ENCODE data around the gene CAMK1D.

CAMK1D gene

DNA sequence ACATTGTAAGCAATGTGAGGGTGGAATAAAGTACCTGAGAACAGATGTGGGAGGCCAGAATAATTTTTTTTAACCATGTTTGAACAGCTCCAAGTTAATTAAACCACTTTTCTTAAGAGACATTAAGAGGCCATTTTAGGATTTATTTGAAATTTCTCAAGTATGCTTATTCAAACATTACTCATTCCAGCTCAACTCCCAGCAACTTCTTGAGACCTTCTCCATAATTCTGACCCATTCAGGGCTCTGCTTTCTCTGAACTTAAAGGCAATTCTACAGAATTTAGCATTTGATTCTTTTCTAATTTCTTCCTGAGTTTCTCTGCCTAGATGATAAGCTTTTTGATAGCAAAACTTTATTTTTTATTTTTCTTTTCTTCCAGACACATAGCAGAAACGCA lies 314.5 kb downstream of the CAMK1D start:
- DNase-seq: no peak

DNA sequence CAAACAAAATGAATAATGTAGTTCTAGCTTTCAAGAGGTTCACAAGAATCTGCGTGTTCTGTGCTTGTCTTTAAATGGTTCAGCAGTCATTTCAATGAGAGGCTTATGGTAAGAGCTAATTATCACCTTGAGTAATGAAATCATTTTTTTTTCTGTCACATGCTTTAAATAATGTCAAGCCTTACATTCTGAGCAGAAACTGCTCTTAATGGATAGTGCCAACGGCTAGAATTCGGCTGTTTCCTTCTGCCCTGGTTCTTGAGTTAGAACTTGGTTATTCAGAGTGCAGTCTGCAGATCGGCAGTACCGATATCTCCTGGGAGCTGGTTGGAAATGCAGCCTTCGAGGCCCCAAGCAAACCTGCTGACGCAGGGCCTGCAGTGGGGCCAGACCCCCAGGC lies 316.2 kb downstream of the CAMK1D start:
- DNase-seq: no peak

DNA sequence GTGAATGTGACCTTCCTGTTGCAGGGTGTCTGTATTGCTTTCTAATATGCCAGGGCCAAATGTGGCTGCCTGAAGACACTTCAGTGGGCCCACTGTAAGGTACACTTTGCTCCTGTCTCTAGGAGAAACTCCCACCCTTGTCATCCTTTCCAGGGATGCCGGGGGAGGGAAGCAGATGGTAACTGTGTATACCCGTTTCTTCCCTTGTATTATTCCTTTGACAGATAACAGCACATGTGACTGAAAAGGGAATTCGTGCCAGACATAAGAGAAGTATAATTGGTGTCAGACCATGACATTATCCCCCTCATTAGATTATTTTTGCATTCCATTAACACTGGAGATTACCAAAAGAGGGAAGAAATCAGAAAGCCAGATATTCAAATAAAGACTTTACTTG lies 317.7 kb downstream of the CAMK1D start:
- no peak for DNase-seq

DNA sequence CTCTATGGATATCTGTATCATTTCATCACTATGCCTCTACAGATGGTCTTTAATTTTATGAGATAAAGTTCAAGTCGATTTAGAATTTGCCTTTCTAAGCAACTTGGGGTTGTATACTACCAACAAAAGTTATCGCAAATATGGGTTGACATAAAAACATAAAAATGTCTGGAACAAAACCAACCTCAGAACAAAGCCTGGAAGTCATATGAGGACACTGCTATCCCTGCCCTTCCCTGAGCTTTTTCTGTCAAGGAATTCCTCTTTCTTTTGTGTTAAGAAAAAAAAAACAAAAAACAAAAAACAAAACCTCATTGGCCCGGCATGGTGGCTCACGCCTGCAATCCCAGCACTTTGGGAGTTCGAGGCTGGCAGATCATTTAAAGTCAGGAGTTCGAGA lies 319.3 kb downstream of the CAMK1D start:
- DNase-seq: no peak

DNA sequence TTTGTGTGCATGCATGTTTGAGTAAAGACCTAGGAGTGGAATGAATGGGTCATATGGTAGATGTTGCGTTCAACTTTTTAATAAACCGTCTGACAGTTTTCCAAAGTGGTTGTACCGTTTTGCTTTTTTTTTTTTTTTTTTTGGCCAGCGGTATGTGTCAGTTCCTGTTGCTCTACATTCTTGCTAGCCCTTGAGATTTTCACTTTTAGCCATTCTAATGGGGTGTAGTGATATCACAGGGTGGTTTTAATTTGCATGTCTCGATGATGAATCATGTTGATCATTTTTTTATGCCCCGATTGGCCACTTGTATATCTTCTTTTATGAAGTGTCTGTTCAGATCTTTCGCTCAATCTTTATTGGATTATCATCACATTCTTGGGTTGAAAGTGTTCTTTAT lies 320.7 kb downstream of the CAMK1D start:
- DNase-seq: no peak

DNA sequence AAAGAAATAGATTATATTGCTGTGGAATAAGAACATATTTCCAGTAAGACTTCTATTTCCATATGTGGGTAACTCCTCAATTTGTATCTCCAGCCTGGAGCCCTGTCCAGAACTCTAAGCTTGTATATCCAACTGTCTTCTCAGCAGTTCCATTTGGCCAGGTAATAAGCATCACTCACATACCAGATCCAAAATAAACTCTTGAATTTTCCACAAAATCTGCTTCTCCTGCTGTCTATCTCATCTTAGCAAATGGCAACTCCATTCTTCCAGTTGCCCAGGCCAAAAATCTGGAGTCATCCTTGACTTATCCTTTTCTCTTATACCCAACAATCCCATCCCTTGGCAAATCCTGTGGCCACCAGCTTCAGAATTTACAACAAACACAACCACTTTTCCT lies 325.8 kb downstream of the CAMK1D start:
- no peak for DNase-seq

DNA sequence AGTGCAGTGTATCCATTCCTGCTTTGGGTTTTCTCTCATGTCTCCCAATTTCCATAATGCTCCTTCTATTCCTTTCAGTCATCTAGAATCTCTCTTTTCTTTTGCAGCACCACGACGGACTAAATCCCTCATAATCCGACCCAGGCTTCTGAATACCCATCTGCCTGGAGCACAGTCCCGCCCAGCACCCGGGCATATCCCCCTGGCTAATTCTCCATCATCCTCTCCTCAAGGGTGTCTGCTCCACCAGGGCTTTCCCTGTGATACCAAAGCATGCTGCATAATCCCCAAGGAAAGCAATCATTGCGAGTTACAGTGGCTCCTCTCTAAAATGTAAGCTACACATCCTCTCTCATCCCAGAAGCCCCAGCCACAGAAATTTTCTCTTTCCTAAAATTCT lies 330.3 kb downstream of the CAMK1D start:
- DNase-seq: no peak

DNA sequence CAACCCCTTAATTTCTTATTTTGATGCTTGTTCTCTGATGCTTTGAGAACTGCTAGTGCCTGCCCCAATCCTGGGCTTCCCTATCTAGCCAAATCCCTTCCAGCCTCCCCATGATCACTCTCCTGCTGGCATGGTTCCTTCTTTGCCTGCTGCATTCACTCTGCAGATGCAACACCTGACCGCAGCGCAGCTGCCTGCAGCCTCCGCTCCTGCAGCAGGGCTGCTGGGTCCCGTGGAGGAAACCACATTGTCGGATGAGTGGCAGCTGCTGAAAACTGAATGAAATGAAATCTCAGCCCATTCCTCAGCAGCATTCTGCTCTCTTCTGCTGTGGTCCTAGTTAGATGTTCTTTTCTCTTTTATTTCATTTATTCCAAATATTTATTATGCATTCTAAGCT lies 331.9 kb downstream of the CAMK1D start:
- no peak for DNase-seq

DNA sequence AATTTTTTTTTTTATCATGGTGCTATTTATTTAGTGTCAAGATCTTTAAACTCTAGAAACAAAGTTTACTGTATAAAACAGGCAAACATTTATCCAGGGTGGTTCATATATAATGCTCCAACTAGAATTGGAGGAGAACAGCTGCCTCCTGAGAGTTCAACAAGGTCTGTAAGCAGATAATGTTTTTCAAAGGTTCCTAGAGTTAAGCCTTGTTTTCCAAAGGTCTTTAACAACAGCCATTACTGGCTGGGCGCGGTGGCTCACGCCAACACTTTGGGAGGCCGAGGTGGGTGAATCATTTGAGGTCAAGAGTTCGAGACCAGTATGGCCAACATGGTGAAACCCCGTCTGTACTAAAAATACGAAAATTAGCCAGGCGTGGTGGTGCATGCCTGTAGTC lies 335.4 kb downstream of the CAMK1D start:
- DNase-seq: no peak

DNA sequence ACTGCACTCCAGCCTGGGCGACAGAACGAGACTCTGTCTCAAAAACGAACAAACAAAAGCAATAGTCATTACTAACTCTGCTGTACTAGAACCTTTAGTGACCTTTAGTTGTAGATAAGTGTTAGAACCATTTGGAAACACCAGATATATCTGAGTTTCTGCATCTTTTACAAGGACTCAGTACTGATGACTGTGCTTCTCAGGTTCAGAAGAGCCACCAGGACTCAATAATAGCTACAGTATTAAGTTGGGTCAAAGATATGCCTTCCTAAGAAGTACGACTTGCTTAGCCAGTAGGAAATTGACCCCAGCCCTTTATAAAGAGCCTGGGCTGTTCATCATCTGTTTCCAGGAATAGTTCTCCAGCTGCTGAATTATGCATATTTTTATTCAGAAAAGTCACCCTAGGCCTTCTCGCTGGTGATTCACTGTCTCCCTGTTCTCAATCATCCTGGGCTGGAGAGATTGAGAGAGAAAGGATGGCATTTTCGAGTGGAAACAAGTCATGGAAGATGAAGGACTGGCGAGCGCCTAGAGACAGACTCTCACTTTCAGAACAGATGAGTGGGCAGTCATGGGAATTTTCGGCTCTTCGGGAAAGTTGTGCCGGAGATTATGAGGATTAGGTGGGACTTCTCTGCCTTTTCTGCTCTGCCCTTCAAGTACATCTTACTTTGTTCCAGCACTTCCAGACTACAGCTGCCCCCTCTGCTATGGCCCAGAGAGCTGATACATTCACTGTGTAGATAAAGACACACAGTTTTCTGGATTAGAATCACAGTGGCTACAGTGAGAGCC lies 336.1 kb downstream of the CAMK1D start:
- DNase-seq: no peak

DNA sequence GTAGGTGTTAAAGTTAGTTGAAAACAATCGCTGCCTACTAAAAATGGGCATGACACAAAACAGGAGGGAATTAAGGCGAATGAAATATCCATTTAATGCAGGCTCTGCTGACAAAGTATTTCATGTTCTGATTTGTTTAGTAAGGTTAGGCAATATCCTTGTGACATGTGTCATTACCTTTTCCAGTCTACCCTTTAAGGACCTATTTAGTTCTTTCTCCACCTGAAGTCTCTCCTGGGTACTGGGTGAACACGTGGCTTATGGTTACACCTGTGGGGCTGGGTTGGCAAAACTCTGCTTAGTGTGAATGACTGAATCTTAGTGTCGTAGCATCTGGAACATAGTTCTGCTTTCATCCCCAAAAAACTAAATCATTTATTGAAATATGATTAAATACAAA lies 338.6 kb downstream of the CAMK1D start:
- no peak for DNase-seq

DNA sequence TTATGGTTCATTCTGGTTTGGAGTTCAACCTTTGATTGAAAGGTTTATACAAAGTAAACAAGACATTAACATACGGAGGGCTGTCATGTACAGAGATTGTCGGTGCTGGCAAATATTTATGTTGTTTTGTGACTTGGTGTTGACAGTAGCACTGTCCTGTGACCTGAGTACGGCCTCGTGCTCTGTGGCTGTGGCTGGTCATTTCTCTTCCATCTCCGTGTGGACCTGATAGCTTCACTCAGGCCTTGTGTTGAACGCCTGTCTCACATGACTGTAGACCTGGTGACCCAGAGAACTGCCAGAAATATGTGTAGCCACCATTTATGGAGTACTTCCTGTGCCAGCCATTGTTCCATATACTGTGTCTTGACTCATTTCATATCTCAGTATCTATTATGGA lies 340.5 kb downstream of the CAMK1D start:
- no peak for DNase-seq

DNA sequence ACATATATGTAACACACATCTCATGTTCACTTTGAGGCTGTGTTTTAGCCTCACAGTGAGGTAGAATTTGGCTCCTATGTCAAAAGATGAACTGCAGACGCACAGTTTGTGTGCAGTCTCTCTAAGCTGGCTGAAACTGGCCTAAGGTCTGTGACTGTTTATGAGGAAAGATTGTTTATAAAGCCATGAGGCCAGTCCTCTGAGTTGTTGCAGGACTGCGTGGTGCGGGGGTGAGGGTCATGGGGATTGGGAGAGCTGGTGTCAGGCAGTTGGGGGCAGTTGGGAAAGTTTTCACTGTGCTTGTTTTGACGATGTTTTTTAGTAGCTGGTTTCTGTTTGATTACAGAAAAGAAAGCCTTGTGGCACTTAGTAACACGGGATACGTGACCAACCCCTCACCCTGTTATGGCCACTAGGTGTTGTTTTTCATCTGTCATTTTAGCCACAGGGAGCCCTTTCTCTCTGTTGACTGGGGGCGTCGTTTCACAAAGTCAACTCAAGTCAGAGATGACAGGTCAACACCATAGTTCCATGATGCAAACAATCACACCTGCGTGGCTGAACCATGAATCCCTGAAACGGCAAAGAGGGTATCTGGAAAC lies 341.3 kb downstream of the CAMK1D start:
- DNase-seq: no peak

DNA sequence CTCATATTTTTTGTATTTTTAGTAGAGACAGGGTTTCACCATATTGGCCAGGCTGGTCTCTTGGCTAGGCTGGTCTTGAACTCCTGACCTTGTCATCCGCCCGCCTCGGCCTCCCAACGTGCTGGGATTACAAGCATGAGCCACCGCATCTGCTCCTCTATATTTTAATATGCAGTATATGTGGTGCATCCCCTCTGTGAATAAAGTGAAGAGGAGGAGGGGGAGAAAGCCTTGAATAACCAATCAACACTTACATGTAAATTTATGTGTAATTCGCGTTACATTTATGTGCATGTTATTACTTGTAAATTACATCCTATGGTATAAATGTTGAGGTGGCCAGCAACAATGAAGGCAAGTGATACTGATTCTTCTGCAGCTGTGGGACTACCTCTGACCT lies 342.2 kb downstream of the CAMK1D start:
- no peak for DNase-seq

DNA sequence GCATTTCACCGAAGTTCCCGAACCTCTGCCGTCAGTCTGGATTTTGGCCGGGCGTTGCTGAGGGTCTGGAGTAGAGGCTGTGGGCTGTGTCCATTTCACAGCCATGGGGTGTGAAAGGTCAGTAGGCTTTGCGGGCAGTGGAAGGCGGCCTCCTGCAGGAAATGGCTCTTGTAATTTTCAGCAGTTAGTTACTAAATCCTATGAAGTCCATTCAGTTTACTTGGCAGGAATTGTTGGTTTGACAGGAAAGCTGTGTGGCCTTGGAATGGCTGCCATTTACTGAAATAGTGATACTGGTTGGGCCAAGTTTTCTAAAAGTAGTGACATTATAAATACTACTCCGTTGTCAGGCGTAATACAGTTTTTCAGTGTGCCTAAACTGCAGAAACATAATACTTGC lies 348.4 kb downstream of the CAMK1D start:
- no peak for DNase-seq

DNA sequence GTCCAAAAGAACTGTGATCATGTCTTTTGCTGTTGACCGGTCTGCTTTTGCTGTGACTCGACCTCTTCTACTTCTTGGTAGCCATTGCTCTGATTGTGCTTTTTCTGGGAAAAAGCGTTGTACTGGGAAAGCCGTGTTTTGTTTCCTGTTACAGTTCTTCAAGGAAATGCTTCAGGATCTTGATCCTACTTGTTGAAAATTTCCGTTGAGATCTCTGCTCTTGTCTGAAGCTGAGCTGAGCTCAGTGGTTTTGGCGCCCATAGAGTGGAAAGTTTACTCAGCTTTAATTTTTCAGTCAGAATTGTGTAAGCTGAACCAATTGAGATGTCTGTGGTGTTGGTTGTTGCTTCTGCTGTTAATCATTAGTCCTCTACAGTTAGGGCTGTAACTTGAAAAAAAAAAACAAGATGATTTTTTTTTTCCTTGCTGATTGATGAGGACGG lies 349.9 kb downstream of the CAMK1D start:
- DNase-seq: no peak

DNA sequence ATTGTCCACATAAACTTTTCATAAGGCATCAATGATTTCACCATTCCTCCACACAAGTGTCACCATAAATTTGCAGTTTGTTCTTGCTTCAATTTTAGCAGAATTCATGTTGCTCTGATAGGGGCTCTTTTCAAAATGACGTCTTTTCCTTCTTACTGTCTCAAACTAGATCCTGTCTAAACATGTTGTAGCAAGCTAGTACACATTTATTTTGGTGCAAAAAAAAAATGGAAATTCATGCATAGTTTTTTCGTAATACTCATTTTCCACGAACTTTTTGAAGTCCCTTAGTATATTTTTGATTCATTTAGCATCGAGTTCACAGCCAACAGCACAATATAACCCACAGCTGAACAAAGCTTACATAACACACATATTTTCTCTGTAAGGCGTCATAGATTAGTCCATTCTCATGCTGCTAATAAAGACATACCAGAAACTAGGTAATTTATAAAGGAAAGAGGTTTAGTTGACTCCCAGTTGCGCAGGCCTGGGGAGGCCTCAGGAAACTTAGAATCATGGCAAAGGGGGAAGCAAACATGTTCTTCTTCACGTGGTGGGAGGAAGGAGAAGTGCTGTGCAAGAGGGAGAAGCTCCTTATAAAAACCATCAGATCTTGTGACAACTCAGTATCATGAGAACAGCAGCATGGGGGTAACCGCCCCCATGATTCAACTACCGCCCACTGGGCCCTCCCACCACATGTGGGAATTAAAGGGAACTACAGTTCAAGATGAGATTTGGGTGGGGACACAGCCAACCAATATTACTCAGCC lies 350.6 kb downstream of the CAMK1D start:
- DNase-seq: no peak

DNA sequence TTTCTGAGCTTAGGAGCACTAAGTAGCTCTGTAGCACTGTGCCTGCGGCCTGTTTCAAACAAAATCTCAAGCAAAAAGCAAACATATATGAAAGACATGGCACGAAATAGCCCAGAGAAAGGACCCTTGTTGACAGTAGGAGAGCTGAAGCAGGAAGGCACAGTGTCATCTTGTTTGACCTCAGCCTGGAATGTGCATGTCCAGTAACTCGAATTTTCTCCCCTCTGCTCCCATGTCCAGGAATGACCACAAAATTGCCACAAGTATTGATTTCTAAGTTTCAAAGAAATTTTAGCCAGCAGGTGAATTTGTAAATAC lies 351.2 kb downstream of the CAMK1D start:
- DNase-seq: no peak

DNA sequence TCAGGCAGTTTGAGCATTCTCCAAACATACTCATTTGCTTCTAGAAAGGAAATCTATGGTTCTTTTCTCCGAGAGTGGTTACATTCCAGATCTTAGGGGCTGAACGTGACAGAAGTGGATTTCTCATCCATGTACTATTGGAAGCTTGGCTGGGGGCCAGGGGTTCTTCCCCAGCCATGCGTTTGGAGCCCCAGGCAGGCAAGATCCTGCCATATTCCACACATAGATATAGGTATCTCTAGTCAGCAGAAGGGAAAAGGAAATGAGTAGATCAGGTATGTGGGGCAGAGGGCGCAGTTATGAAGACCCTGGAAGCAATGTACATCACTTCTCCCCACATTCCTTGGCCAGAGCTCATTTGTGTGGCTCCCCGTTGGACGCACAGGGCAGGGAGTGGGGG lies 352.3 kb downstream of the CAMK1D start:
- DNase-seq: no peak

DNA sequence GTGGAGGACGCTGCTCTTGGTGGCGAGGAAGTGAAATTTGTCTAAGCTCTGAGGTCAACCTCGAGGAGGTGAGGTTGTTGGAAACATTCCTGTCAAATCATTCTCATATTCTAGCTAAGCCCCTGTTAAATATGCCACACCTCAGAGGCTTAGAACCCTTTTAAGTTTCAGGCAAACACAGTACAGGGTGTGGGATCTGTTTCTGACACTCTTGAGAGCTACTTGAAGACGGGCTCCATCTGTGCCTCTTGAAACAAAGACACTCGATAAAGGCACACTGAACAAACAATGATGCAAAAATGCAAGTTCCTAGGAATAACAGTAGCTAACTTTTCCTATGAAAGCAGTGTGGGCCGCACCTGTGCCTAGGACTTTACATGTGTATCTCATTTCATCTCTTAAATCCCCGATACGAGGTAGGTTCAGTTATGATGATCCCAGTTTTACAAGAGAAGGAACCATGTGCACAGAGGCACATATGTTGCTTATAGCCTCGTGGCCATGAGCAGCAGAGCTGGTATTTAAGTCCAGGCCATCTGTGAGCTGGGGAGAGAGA lies 352.9 kb downstream of the CAMK1D start:
- no peak for DNase-seq

DNA sequence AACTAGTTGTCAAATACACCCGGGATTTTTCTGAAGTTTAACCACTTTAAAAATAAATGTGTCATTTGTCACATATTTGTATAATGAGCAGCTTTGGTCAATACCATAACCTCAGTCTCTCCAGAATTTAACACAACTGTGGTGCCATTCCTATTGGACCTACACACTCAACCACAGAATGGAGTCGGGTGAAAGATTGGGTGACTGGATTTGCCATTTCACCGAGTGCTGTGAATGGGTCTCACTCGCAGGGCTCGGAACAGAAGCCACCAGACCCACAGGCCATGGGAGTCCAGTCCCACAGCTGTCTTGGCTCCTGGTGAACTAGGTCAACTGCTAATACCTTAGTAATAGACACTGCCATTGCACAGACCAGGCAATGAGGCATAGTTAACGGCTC lies 353.8 kb downstream of the CAMK1D start:
- DNase-seq: no peak

DNA sequence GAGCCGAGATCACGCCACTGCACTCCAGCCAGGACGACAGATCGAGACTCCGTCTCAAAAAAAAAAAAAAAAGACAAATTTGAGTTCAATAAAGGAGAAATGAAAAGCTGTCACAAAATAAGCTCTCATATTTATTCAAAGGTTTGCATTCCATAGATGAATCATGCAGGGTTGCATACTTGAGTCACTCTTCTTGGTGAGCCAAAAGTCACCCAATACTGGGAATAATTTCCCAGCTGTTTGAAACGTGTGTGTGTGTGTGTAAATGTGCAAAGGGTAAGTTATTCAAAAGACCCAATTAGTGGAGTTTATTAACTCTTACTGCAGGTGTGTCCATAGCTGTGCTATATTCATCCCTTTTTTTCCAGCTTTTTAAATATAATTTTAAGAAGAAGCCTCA lies 354.5 kb downstream of the CAMK1D start:
- no peak for DNase-seq

DNA sequence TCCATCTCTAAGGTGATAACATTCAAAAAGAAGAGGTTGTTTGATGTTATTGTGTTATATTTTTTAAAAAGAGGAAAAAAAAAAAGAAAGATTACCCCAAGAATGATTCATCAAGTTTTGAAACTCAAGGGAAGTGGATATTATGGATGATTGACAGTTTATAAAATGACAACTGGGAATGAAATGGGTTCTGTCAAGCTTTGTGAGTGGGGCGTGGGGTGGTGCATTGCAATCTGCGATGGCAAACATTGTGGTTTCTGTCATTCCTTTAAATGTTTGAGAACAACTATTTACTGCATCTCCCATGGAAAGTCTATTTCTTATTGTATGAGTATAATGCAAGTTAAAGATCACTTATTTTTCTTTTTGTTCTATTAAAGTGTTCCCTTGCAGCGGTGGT lies 355.1 kb downstream of the CAMK1D start:
- no peak for DNase-seq

DNA sequence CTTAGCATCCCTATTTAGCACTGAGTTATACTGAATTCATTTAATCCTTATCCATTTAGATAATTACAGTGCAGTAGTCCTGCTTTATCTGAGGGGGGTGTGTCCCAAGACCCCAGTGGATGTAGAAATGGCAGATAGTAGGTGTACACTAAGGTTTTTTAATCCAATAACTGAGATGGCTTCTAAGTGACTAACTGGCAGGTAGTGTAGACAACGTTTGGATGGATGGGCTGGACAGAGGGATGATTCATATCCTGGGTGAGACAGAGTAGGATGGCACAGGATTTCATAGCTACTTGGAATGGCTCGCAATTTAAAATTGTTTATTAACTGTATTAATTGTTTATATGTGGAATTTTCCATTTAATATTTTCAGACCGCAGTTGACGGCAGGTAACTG lies 356.6 kb downstream of the CAMK1D start:
- DNase-seq: no peak
